Measurements from ENCODE around the gene SELP. TPM values are rescaled to one million over a fixed set of nuclear protein-coding genes. Genes with fewer than 3 reads are reported as not detected.

Gene SELP
- total and polyA plus RNA-seq, 2 of the 13 experiments (the other 11 are each of a cell fraction or from before 2014, with no cell fraction given) = 0.11 TPM; not detected in 1

GRCh38 chr1:169548282-169548681 lies 81.6 kb downstream of the SELP start:
- no peak overlapping the region for H3K4me3 ChIP-seq (replicated peaks in 1 of 3; ENCODE audit: insufficient read depth in 1 of 3, low read depth in 2 of 3, low read length in 3 of 3)
- FAIRE-seq (no peak), ATAC-seq (no peak), DNase-seq (ENCODE audit: low spot score) (no peak)
- H3K4me2 ChIP-seq (ENCODE audit: low read depth, low read length) = no peak overlapping the region
- H3K27me3 ChIP-seq (ENCODE audit: control insufficient read depth in 1 of 2, insufficient read depth in 2 of 2, low read length in 2 of 2) = no peaks in the 10 kb centered on the region
- no peak overlapping the region for H3K9ac ChIP-seq (ENCODE audit: insufficient read depth, low read depth, low read length)
- ChIA-PET POLR2A (no interaction called here), CTCF (ENCODE audit: low intra/inter-chr PET ratio, low total read pairs) (no interaction called here)
- H3K9me3 ChIP-seq (ENCODE audit: low read length) = no peaks in the 10 kb centered on the region
- H2AFZ ChIP-seq (ENCODE audit: low read length) = no peak overlapping the region
- peaks cover 7% of the 10 kb centered on the region; the same call in 1 of the 2 replicates for H4K20me1 ChIP-seq (ENCODE audit: insufficient read depth, low read length)
- in situ Hi-C loops (cut with HindIII; ENCODE audit: extremely low pct_ligation_motif_present, low pct_unique_long_range_greater_than_20kb) (no loop called here), intact Hi-C loops (cut with micrococcal nuclease; ENCODE audit: unreplicated experiment) (no loop called here)
- peaks cover 14% of the 10 kb centered on the region for H3K4me1 ChIP-seq (ENCODE audit: insufficient read depth, low read length)
- no TSS peak for BruUV-seq (replicated peaks)
- H3K27ac ChIP-seq (ENCODE audit: extremely low read length, insufficient read depth, low read length) = no peak overlapping the region
- 93% methylated on average over 2 of the region's 2 CpGs for WGBS (ENCODE audit: low lambda C conversion rate)
- no peaks in the 10 kb centered on the region for H3K79me2 ChIP-seq (ENCODE audit: insufficient read depth, low read length)
- peaks cover 21 to 76% of the 10 kb centered on the region in 2 experiments for H3K36me3 ChIP-seq (replicated peaks in 1 of 2; ENCODE audit: control insufficient read depth in 1 of 2, insufficient read depth in 2 of 2, low read length in 2 of 2)
- TF ChIP-seq THAP8 (CRISPR knock-in tag; IDR thresholded peaks at IDR 0.05; ENCODE audit: borderline replicate concordance) (no peak), KIAA2018 (CRISPR knock-in tag; IDR thresholded peaks at IDR 0.05; ENCODE audit: borderline replicate concordance) (no peak), IKZF1 (IDR thresholded peaks at IDR 0.05) (no peak), HOMEZ (CRISPR knock-in tag; IDR thresholded peaks at IDR 0.05; ENCODE audit: low read depth) (no peak), NR2F1 (CRISPR knock-in tag; IDR thresholded peaks at IDR 0.05) (no peak), BRF2 (CRISPR knock-in tag; IDR thresholded peaks at IDR 0.05) (no peak), ZNF44 (CRISPR knock-in tag; IDR thresholded peaks at IDR 0.05) (no peak), ZNF724P (CRISPR knock-in tag; IDR thresholded peaks at IDR 0.05; ENCODE audit: borderline replicate concordance) (no peak), SIN3B (IDR thresholded peaks at IDR 0.05; ENCODE audit: low read length) (no peak), ZNF18 (CRISPR knock-in tag; IDR thresholded peaks at IDR 0.05; ENCODE audit: insufficient replicate concordance) (no peak), ZNF607 (CRISPR knock-in tag; IDR thresholded peaks at IDR 0.05; ENCODE audit: borderline replicate concordance) (no peak)

Data from HepG2 (cell line).